ENCODE measurements around the gene NQO2.

- TF ChIP-seq CTCF (conservative IDR thresholded peaks at IDR 0.05 in 1 of 2, IDR thresholded peaks at IDR 0.05 in 1 of 2; ENCODE audit: low read depth in 1 of 2, low read length in 2 of 2) (no peak), EZH2 (IDR thresholded peaks at IDR 0.05; ENCODE audit: low read length, missing control alignments) (no peak)
Observed at GRCh38 chr6:2988094-2988425, 11.6 kb upstream of the NQO2 start.

Data from fibroblast of lung (primary cell).